K562 (cell line): Measurements from ENCODE around the gene MLST8. TPM values are rescaled to one million over a fixed set of nuclear protein-coding genes. Genes with fewer than 3 reads are reported as not detected.

Experiments
- ATAC-seq: fragments of 200-7000 bp; cut with Tn5 transposase; 3 replicates; pipeline ENCODE4 v1.9.1; 2020; ENCODE audit warnings: moderate library complexity
- BruUV-seq: library from RNA; stranded (reverse); fragments of 400-500 nt; replicated peaks from 2 replicates; lab custom pipeline; 2021; lab: Mats Ljungman, UMichigan
- CTCF ChIA-PET: fragments of 300-600 bp; formaldehyde crosslinking; extraction: SDS; loops from one replicate; lab custom pipeline; 2021; ENCODE audit warnings: low intra/inter-chr PET ratio; lab: Yijun Ruan, JAX
- POLR2A ChIA-PET: fragments of 300-600, 350-650 bp; sonication (Branson Sonifier 250); formaldehyde crosslinking; extraction: SDS; loops from one replicate; lab custom pipeline; 2021; ENCODE audit warnings: antibody characterized with exemption, inconsistent platforms; lab: Yijun Ruan, JAX
- DNase-seq, 4 experiments: peaks; one replicate each; pipeline versions ENCODE4 v3.0.0 to v3.0.0-alpha.2; 2011 to 2018; ENCODE audit warnings: low spot score in 3 of 4, mixed read lengths in 3 of 4; ENCODE audit errors: extremely low read depth in 1 of 4
- FAIRE-seq: peaks from 2 replicates; lab custom pipeline; 2011; peaks lifted over from hg19 to GRCh38; lab: Jason Lieb, UNC
- H2AFZ ChIP-seq: 2 replicates; pipeline ENCODE4 v1.6.0; 2011; ENCODE audit warnings: low read depth, low read length, control low read depth, inconsistent platforms
- H3K27ac ChIP-seq: fragments of 200-600 bp; 3 replicates; pipeline ENCODE4 v1.8.0; 2011; ENCODE audit warnings: low read depth, mild to moderate bottlenecking, control low read depth, inconsistent platforms, low read length, moderate library complexity, mixed read lengths; ENCODE audit errors: extremely low read depth
- H3K27me3 ChIP-seq, 2 experiments: fragments of 300-600 bp in 1 of 2; 2 replicates in 1 of 2; 3 replicates in 1 of 2; pipeline versions ENCODE4 v1.6.0 to v1.8.0; 2011; ENCODE audit warnings: inconsistent platforms in 2 of 2, low read length in 2 of 2, mild to moderate bottlenecking in 1 of 2, mixed read lengths in 1 of 2, moderate library complexity in 1 of 2; ENCODE audit not compliant: control insufficient read depth in 2 of 2, insufficient read depth in 2 of 2
- H3K36me3 ChIP-seq: fragments of 300-600 bp; 3 replicates; pipeline ENCODE4 v1.8.0; 2011; ENCODE audit warnings: mild to moderate bottlenecking, low read length, inconsistent platforms; ENCODE audit not compliant: control insufficient read depth, insufficient read depth
- H3K4me1 ChIP-seq, 2 experiments: fragments of 200-600 bp in 1 of 2; replicated peaks in 1 of 2; 2 replicates in 1 of 2; 3 replicates in 1 of 2; pipeline versions ENCODE4 v1.5.1 to v1.8.0; 2011; ENCODE audit warnings: inconsistent platforms in 2 of 2, low read length in 2 of 2, mild to moderate bottlenecking in 1 of 2, mixed read lengths in 1 of 2, moderate library complexity in 1 of 2; ENCODE audit not compliant: control insufficient read depth in 2 of 2, insufficient read depth in 2 of 2
- H3K4me2 ChIP-seq: 2 replicates; pipeline ENCODE4 v1.6.1; 2011; ENCODE audit warnings: low read length, control low read depth, inconsistent platforms, mixed read lengths; ENCODE audit not compliant: insufficient read depth
- H3K4me3 ChIP-seq: fragments of 200-600 bp; sonication (generic), shearing (Covaris generic); 2 replicates; pipeline ENCODE4 v1.5.1; 2016; ENCODE audit warnings: control low read depth, inconsistent platforms
- H3K79me2 ChIP-seq: fragments of 200-600 bp; 3 replicates; pipeline ENCODE4 v1.8.0; 2011; ENCODE audit warnings: low read length, inconsistent platforms; ENCODE audit not compliant: control insufficient read depth, insufficient read depth
- H3K9ac ChIP-seq, 2 experiments: 2 replicates each; pipeline versions ENCODE4 v1.6.0 to v1.6.1; 2011; ENCODE audit warnings: low read depth in 2 of 2, low read length in 2 of 2, control low read depth in 1 of 2, inconsistent platforms in 1 of 2, mild to moderate bottlenecking in 1 of 2, mixed read lengths in 1 of 2; ENCODE audit not compliant: insufficient read depth in 1 of 2
- H3K9me1 ChIP-seq: one replicate; pipeline ENCODE4 v1.6.0; 2011; ENCODE audit warnings: inconsistent platforms, mild to moderate bottlenecking, low read length, moderate library complexity; ENCODE audit not compliant: control insufficient read depth, insufficient read depth
- H3K9me3 ChIP-seq: replicated peaks from 2 replicates; pipeline ENCODE4 v1.5.1; 2011; ENCODE audit warnings: low read depth, low read length, inconsistent platforms; ENCODE audit not compliant: control insufficient read depth, insufficient read depth
- H4K20me1 ChIP-seq: replicated peaks from 2 replicates; pipeline ENCODE4 v1.6.1; 2011; ENCODE audit warnings: low read length, inconsistent platforms, mixed read lengths; ENCODE audit not compliant: control insufficient read depth, insufficient read depth
- MTF1 ChIP-seq: fragments of 250-450 bp; sonication (Bioruptor Pico); IDR thresholded peaks from 2 replicates; pipeline ENCODE4 v1.9.0; 2021; ENCODE audit warnings: moderate library complexity, mild to moderate bottlenecking, inconsistent platforms, borderline replicate concordance
- PHF8 ChIP-seq: fragments of 200-600 bp; sonication (generic); IDR thresholded peaks from 2 replicates; pipeline ENCODE4 v1.6.1; 2012; ENCODE audit warnings: mixed run types, mild to moderate bottlenecking, inconsistent platforms, low read length, moderate library complexity, borderline replicate concordance
- RB1 ChIP-seq: fragments of 450-650 bp; IDR thresholded peaks from 2 replicates; pipeline ENCODE4 v1.6.1; 2017; ENCODE audit warnings: low read depth, mild to moderate bottlenecking
- SIN3A ChIP-seq, 2 experiments: fragments of 150-350 bp in 1 of 2; IDR thresholded peaks; 2 replicates each; pipeline ENCODE4 v1.6.1; 2011 to 2016; ENCODE audit warnings: borderline replicate concordance in 2 of 2, low read depth in 2 of 2, low read length in 2 of 2, mild to moderate bottlenecking in 2 of 2, moderate library complexity in 2 of 2; ENCODE audit not compliant: control insufficient read depth in 1 of 2
- SMARCA5 ChIP-seq: fragments of 450-650 bp; IDR thresholded peaks from 2 replicates; pipeline ENCODE4 v1.6.1; 2016
- SPI1 ChIP-seq: IDR thresholded peaks from 2 replicates; pipeline ENCODE4 v1.6.1; 2011; ENCODE audit warnings: low read depth, low read length, control low read depth, borderline replicate concordance
- TBL1XR1 ChIP-seq, 2 experiments: IDR thresholded peaks; 2 replicates each; pipeline ENCODE4 v1.6.1; 2012; ENCODE audit warnings: improper control_type of control experiment in 2 of 2, low read length in 2 of 2, mild to moderate bottlenecking in 1 of 2
- YY1 ChIP-seq, 3 experiments: IDR thresholded peaks; 2 replicates each; pipeline ENCODE4 v1.6.1; 2011; ENCODE audit warnings: low read length in 2 of 3, mild to moderate bottlenecking in 2 of 3, moderate library complexity in 2 of 3, borderline replicate concordance in 1 of 3, control low read depth in 1 of 3, low read depth in 1 of 3; ENCODE audit not compliant: insufficient read depth in 3 of 3, insufficient replicate concordance in 2 of 3, control insufficient read depth in 1 of 3, insufficient read length in 1 of 3; ENCODE audit errors: extremely low read depth in 1 of 3
- ZBTB7A ChIP-seq: IDR thresholded peaks from 2 replicates; pipeline ENCODE4 v1.6.1; 2011; ENCODE audit warnings: low read depth, mild to moderate bottlenecking, low read length, moderate library complexity, borderline replicate concordance; ENCODE audit not compliant: control insufficient read depth
- WGBS: fragments of 100-300 bp; shearing (Covaris generic); methylation state at CpG from one replicate; pipeline ENCODE4 v1.1.6; 2016; ENCODE audit warnings: low coverage, mixed read lengths; ENCODE audit not compliant: insufficient coverage; ENCODE audit errors: missing lambda C conversion rate; 5-methylcytosine and 5-hydroxymethylcytosine counted together
- in situ Hi-C: fragments of 300-500 bp; cut with MboI; formaldehyde crosslinking; loops from 4 replicates; pipeline ENCODE4 v1.15.0; 2018; ENCODE audit warnings: inconsistent platforms, mixed read lengths
- intact Hi-C: fragments of 100-400 bp; cut with micrococcal nuclease; formaldehyde crosslinking; loops from 2 replicates; pipeline ENCODE4 v1.14.2; 2022
- polyA plus RNA-seq, 8 experiments: library from polyadenylated mRNA; depleted of rRNA in 4 of 8; stranded (reverse) in 5 of 8; unstranded in 3 of 8; fragments of >200 nt; fragmentation: Nextera tagmentation in 2 of 8; fragmentation: Illumina TruSeq in 1 of 8; extraction: Ambion mirVana in 2 of 8; extraction: Trizol in 1 of 8; gene quantifications; 2 replicates each; pipeline versions ENCODE4 v1.2.1 to v1.2.3, GENCODE V29; 2011 to 2014; ENCODE audit warnings: inconsistent platforms in 1 of 8, missing spikeins in 1 of 8
- total RNA-seq, 7 experiments: library from RNA; depleted of rRNA in 6 of 7; stranded (reverse); fragments of >200 nt in 6 of 7; fragmentation: Illumina TruSeq in 2 of 7; extraction: Trizol in 2 of 7; gene quantifications; 2 replicates each; pipeline versions ENCODE4 v1.2.1 to v1.2.3, GENCODE V29; 2011 to 2021; ENCODE audit warnings: low replicate concordance in 1 of 7
- TF ChIP-seq, protein P1 (sequence below), 2 experiments: IDR thresholded peaks; 2 replicates each; pipeline ENCODE4 v1.6.1; 2012; ENCODE audit warnings: improper control_type of control experiment in 2 of 2, low read depth in 2 of 2, low read length in 2 of 2, borderline replicate concordance in 1 of 2
- TF ChIP-seq, protein P2 (sequence below), 2 experiments: IDR thresholded peaks; 2 replicates each; pipeline ENCODE4 v1.6.1; 2011; ENCODE audit warnings: borderline replicate concordance in 1 of 2, control low read depth in 1 of 2, low read depth in 1 of 2, low read length in 1 of 2, mild to moderate bottlenecking in 1 of 2, mixed read lengths in 1 of 2, moderate library complexity in 1 of 2; ENCODE audit not compliant: insufficient read depth in 1 of 2, insufficient read length in 1 of 2, poor library complexity in 1 of 2, severe bottlenecking in 1 of 2; ENCODE audit errors: extremely low read depth in 1 of 2
- TF ChIP-seq, protein P3 (sequence below): fragments of 200-800 bp; sonication (Bioruptor generic); IDR thresholded peaks from 2 replicates; pipeline ENCODE4 v1.6.1; 2017; ENCODE audit warnings: missing genetic modification characterization, missing compliant biosample characterization

The MLST8 gene
- total and polyA plus RNA-seq, 9 of the 15 experiments (the other 6 are each of a cell fraction or from before 2014, with no cell fraction given), result 1.5 to 116 (median 43.3) TPM

DNA sequence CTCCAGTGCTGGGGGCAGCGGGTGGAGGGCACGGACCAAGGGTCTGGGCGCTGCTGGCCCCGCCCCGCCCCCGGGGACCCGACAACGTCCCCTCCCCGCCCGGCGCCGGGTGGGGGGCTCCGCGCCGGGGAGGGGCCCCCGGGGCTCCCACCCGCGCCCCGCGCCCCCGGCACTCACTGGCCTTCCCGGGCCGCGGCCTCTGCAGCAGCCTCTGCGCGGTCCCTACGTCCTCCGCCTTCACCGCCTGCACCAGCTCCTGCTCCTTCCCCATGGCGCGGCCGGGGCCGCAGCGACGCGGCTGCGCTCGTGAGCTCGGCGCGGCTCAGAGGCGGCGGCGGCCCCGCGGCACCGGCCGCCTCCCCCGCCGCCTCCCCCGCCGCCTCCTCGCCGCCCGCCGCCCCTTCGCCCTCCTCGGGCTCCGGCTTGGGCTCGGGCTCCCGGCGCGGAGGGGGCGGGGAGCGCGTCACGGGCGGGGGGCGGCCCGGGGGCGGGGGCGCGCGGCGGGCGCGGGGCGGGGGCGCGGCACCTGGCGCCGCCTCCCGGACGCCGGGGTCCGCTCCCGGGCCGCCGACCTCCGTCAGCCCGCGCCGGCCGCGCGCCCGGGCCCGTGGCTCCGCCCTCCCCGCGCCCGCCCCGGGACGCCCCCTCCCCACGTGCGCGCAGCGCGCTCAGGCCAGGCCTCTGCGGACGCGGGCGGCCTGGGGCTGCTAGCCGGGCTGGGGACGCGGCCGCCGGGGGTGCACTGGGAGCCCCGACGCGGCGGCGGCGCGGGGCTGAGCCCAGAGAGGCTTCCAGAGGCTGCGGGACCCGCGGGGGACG is 8.9 kb upstream of the MLST8 start, which contains the start of gene CASKIN1:
TSS of gene CASKIN1 (minus strand) at position 444 of the 819 bp plus-strand sequence. CDS start at position 271, 173 bp downstream.
- H3K9ac ChIP-seq, result peak within 1 kb of the TSS in 1 of 2 experiments; percentile 90; a peak in 2 of 4 replicates
- peak within 1 kb of the TSS; percentile 43 for H3K4me3 ChIP-seq
- H4K20me1 ChIP-seq, result 0 out of 2 replicates have a peak, but pooled peaks cover 6% of the 10 kb centered on the region
- ChIA-PET CTCF (interaction anchor here (0.6 to 2.8 kb wide), 3 partner anchors 55 to 384 kb away, joined by 3 to 18 read pairs (median 3); partner anchors contain the start of gene ECI1), POLR2A (interaction anchor here (0.6 to 2.5 kb wide), 4 partner anchors 15 to 60 kb away, joined by 3 to 17 read pairs (median 10); partner anchors contain the start of genes BRICD5, ECI1 and TRAF7)
- intact Hi-C loops (loop anchor here (5.0 kb wide), 2 partner anchors 56 to 301 kb away; partner anchors contain the start of gene ECI1), in situ Hi-C loops (no loop called here)
- peaks cover 0 to 5% of the 10 kb centered on the region in 2 experiments; a peak in 2 of 5 replicates for H3K27me3 ChIP-seq
- H3K27ac ChIP-seq, result no peak within 1 kb of the TSS
- no peaks in the 10 kb centered on the region for H3K36me3 ChIP-seq
- H3K4me1 ChIP-seq, result peaks cover 3 to 51% of the 10 kb centered on the region in 2 experiments; a peak in 4 of 5 replicates
- ATAC-seq (peak; percentile 63), DNase-seq (peak; percentile 52 to 88 (median 72)), FAIRE-seq (no peak)
- 6% methylated on average over 7 of the region's 129 CpGs for WGBS
- H3K79me2 ChIP-seq, result no peaks in the 10 kb centered on the region
- BruUV-seq, result no TSS peak
- no peaks in the 10 kb centered on the region for H3K9me3 ChIP-seq
- H3K9me1 ChIP-seq, result no peaks in the 10 kb centered on the region
- peak within 1 kb of the TSS; percentile 67; the same call in 1 of the 2 replicates for H2AFZ ChIP-seq
- peak within 1 kb of the TSS; percentile 40 for H3K4me2 ChIP-seq
- TF ChIP-seq, protein P1, sequence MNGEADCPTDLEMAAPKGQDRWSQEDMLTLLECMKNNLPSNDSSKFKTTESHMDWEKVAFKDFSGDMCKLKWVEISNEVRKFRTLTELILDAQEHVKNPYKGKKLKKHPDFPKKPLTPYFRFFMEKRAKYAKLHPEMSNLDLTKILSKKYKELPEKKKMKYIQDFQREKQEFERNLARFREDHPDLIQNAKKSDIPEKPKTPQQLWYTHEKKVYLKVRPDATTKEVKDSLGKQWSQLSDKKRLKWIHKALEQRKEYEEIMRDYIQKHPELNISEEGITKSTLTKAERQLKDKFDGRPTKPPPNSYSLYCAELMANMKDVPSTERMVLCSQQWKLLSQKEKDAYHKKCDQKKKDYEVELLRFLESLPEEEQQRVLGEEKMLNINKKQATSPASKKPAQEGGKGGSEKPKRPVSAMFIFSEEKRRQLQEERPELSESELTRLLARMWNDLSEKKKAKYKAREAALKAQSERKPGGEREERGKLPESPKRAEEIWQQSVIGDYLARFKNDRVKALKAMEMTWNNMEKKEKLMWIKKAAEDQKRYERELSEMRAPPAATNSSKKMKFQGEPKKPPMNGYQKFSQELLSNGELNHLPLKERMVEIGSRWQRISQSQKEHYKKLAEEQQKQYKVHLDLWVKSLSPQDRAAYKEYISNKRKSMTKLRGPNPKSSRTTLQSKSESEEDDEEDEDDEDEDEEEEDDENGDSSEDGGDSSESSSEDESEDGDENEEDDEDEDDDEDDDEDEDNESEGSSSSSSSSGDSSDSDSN (IDR thresholded peaks at IDR 0.05; ENCODE audit: borderline replicate concordance in 1 of 2, low read depth in 2 of 2, low read length in 2 of 2), result 0 out of 4 replicates have a peak, but pooled peaks of 1 of the 2 experiments have one; percentile 66
- TF ChIP-seq SMARCA5, result no peak
- no peak for TF ChIP-seq MTF1 (CRISPR knock-in tag)
- peak in 1 of 3 experiments; percentile 14 for TF ChIP-seq YY1 (IDR thresholded peaks at IDR 0.05; ENCODE audit: borderline replicate concordance in 1 of 3, control insufficient read depth in 1 of 3, extremely low read depth in 1 of 3, insufficient read depth in 3 of 3, insufficient read length in 1 of 3, insufficient replicate concordance in 2 of 3, low read depth in 1 of 3, low read length in 2 of 3)
- TF ChIP-seq TBL1XR1 (IDR thresholded peaks at IDR 0.05; ENCODE audit: low read length in 2 of 2), result no peak
- TF ChIP-seq PHF8, result peak; percentile 36; the same call in 1 of the 2 replicates
- TF ChIP-seq SIN3A (IDR thresholded peaks at IDR 0.05; ENCODE audit: borderline replicate concordance in 2 of 2, control insufficient read depth in 1 of 2, low read depth in 2 of 2, low read length in 2 of 2), result peak in 1 of 2 experiments; percentile 43; a peak in 1 of 4 replicates
- TF ChIP-seq, protein P2, sequence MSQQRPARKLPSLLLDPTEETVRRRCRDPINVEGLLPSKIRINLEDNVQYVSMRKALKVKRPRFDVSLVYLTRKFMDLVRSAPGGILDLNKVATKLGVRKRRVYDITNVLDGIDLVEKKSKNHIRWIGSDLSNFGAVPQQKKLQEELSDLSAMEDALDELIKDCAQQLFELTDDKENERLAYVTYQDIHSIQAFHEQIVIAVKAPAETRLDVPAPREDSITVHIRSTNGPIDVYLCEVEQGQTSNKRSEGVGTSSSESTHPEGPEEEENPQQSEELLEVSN (IDR thresholded peaks at IDR 0.05; ENCODE audit: borderline replicate concordance in 1 of 2, extremely low read depth in 1 of 2, insufficient read depth in 1 of 2, insufficient read length in 1 of 2, low read depth in 1 of 2, low read length in 1 of 2, poor library complexity in 1 of 2, severe bottlenecking in 1 of 2), result peak in 1 of 2 experiments; percentile 58
- TF ChIP-seq SPI1, result no peak
- TF ChIP-seq RB1, result peak; percentile 35
- peak; percentile 52; the same call in 1 of the 2 replicates for TF ChIP-seq ZBTB7A
- TF ChIP-seq, protein P3, sequence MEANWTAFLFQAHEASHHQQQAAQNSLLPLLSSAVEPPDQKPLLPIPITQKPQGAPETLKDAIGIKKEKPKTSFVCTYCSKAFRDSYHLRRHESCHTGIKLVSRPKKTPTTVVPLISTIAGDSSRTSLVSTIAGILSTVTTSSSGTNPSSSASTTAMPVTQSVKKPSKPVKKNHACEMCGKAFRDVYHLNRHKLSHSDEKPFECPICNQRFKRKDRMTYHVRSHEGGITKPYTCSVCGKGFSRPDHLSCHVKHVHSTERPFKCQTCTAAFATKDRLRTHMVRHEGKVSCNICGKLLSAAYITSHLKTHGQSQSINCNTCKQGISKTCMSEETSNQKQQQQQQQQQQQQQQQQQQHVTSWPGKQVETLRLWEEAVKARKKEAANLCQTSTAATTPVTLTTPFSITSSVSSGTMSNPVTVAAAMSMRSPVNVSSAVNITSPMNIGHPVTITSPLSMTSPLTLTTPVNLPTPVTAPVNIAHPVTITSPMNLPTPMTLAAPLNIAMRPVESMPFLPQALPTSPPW (CRISPR knock-in tag), result peak; percentile 18; the same call in 1 of the 2 replicates
